ENCODE results near the gene CYFIP2. TPM values are rescaled to one million over a fixed set of nuclear protein-coding genes. Genes with fewer than 3 reads are reported as not detected.

CYFIP2 gene
- total RNA-seq, 1 experiment from 2014 or later = 95.3 TPM

GRCh38 chr5:157371655-157372471 is 105.9 kb downstream of the CYFIP2 start:
- CTCF ChIA-PET = interaction anchor here (0.8 to 1.8 kb wide), 7 partner anchors 17 to 372 kb away, joined by 3 to 11 read pairs (median 7); partner anchors contain the start of genes LSM11, SOX30 and THG1L
- no peaks in the 10 kb centered on the region; the same call in 1 of the 2 replicates for H3K27me3 Mint-ChIP-seq (ENCODE audit: low read depth)
- DNase-seq (ENCODE audit: low spot score) = no peak
- ATAC-seq = no peak
- POLR2A ChIA-PET = interaction anchor here (0.8 kb wide), 1 partner anchor 100 kb away, joined by 3 read pairs; no protein-coding TSS in a partner anchor
- no peaks in the 10 kb centered on the region for H3K9me3 Mint-ChIP-seq
- peaks cover 16% of the 10 kb centered on the region for H3K4me1 Mint-ChIP-seq
- peaks cover 7% of the 10 kb centered on the region; the same call in 1 of the 2 replicates for H3K36me3 Mint-ChIP-seq
- H3K4me3 Mint-ChIP-seq = no peak overlapping the region
- no peak overlapping the region for H3K27ac Mint-ChIP-seq
- TF ChIP-seq CREB1 (CRISPR knock-in tag; IDR thresholded peaks at IDR 0.05) (no peak), FOXP1 (CRISPR knock-in tag; IDR thresholded peaks at IDR 0.05; ENCODE audit: borderline replicate concordance) (no peak), JAZF1 (CRISPR knock-in tag; IDR thresholded peaks at IDR 0.05) (no peak), ZSCAN18 (CRISPR knock-in tag; IDR thresholded peaks at IDR 0.05) (no peak), EMX1 (CRISPR knock-in tag; IDR thresholded peaks at IDR 0.05) (no peak), MYBL2 (CRISPR knock-in tag; IDR thresholded peaks at IDR 0.05) (no peak)

- H3K9me3 Mint-ChIP-seq = no peaks in the 10 kb centered on the region
- ChIA-PET POLR2A (no interaction called here), CTCF (no interaction called here)
- peaks cover 16% of the 10 kb centered on the region for H3K4me1 Mint-ChIP-seq
- peaks cover 7% of the 10 kb centered on the region; the same call in 1 of the 2 replicates for H3K36me3 Mint-ChIP-seq
- H3K4me3 Mint-ChIP-seq = no peak overlapping the region
- DNase-seq (ENCODE audit: low spot score) (no peak), ATAC-seq (no peak)
- no peaks in the 10 kb centered on the region; the same call in 1 of the 2 replicates for H3K27me3 Mint-ChIP-seq (ENCODE audit: low read depth)
- no peak overlapping the region for H3K27ac Mint-ChIP-seq
- TF ChIP-seq PRRX2 (CRISPR knock-in tag; IDR thresholded peaks at IDR 0.05) (no peak), SOX15 (CRISPR knock-in tag; IDR thresholded peaks at IDR 0.05) (no peak), ERG (CRISPR knock-in tag; IDR thresholded peaks at IDR 0.05) (no peak), E2F4 (CRISPR knock-in tag; IDR thresholded peaks at IDR 0.05; ENCODE audit: borderline replicate concordance, low read depth) (no peak), OVOL2 (CRISPR knock-in tag; IDR thresholded peaks at IDR 0.05; ENCODE audit: borderline replicate concordance) (no peak), NFYB (CRISPR knock-in tag; conservative IDR thresholded peaks at IDR 0.05; ENCODE audit: low read depth) (no peak), ZNF219 (CRISPR knock-in tag; IDR thresholded peaks at IDR 0.05; ENCODE audit: borderline replicate concordance) (no peak), ATF6 (CRISPR knock-in tag; IDR thresholded peaks at IDR 0.05) (no peak), ARID4B (CRISPR knock-in tag; IDR thresholded peaks at IDR 0.05; ENCODE audit: borderline replicate concordance) (no peak), ETV6 (CRISPR knock-in tag; IDR thresholded peaks at IDR 0.05) (no peak), ZNF671 (CRISPR knock-in tag; IDR thresholded peaks at IDR 0.05) (no peak), HMGA2 (CRISPR knock-in tag; IDR thresholded peaks at IDR 0.05) (no peak), MXD4 (CRISPR knock-in tag; IDR thresholded peaks at IDR 0.05; ENCODE audit: borderline replicate concordance) (no peak), STAT6 (CRISPR knock-in tag; conservative IDR thresholded peaks at IDR 0.05; ENCODE audit: low read depth) (no peak), JAZF1 (CRISPR knock-in tag; IDR thresholded peaks at IDR 0.05) (no peak), NR3C1 (CRISPR knock-in tag; conservative IDR thresholded peaks at IDR 0.05; ENCODE audit: low read depth) (no peak)
Measured at GRCh38 chr5:157372472-157372822, 106.5 kb downstream of the CYFIP2 start.

Measured in WTC11 (cell line).